Stimulated activated CD8-positive, alpha-beta memory T cell treated with anti-CD3 and anti-CD28 coated beads, Interleukin-12 subunit alpha, Interleukin-12 subunit beta, amount 100 ng/mL, for 24 hours (primary cell): Measurements from ENCODE around the gene RASSF9.

ENCODE experiments used
- DNase-seq: peaks from one replicate; pipeline ENCODE4 v3.0.0-alpha.2; 2020; ENCODE audit errors: extremely low read depth

Gene RASSF9

GRCh38 chr12:85821206-85821605, 15.0 kb downstream of the RASSF9 start:
- DNase-seq: no peak

GRCh38 chr12:85820101-85820500, 16.1 kb downstream of the RASSF9 start:
- no peak for DNase-seq

- DNase-seq: no peak
Observed at GRCh38 chr12:85814741-85815140, 21.5 kb downstream of the RASSF9 start.

DNA sequence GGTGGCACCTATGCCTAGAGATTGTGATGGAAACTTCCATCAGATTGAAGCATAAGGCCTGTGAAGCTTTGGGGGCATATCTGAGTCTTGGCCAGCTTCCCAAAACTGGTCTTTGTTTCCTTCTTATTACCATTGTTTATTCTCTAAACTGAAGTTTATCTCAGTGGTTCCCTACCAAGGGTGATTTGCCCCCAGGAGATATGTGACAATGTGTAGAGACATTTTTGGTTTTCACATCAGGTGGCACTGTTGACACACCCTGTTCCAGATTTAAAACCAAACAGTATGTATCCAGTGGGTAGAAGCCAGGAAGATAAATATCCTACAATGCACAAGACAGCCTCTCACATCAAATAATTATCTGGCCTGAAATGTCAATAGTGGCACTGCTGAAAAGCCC, 22.1 kb downstream of the RASSF9 start:
- no peak for DNase-seq

- no peak for DNase-seq
Observed at GRCh38 chr12:85809500-85809899, 26.7 kb downstream of the RASSF9 start.

DNA sequence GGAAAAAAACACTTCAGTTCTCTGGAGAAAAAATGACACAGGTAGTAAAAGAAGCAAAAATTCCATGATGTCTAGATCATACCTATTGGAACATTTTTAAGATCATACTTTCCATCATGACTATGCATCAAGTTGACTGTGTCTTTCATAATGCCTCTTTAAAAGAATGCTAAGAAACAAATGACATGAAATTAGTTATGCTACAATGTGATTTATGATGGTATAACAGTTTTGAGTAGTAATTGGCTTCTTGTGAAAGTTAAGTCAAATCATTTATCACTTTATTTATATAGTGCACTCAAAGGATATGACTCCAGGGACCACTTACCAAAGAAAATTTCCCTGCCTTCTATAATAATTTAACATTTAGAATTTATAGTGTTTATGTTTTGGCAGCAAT, 28.5 kb downstream of the RASSF9 start:
- no peak for DNase-seq

- no peak for DNase-seq
Observed at GRCh38 chr12:85805654-85806053, 30.6 kb downstream of the RASSF9 start.

GRCh38 chr12:85804663-85805062, 31.5 kb downstream of the RASSF9 start:
- no peak for DNase-seq

DNA sequence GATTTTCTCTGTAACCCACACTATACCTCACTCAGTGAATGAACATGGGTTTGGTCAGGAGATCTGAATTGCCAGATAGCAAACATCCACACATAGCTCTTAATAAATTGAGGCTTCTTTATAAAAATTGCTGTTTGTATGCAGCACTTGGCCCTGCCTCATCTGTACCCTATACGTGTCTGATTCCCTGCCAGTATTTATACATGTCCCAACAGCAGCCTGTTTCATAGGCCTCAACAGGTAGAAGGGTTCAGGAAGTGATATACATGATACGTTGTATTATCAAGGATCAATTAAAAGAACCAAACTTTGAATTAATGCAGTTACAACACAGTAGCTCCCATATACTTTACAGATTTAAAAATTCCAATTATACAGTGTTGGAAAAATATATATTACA, 32.3 kb downstream of the RASSF9 start:
- DNase-seq: no peak

- no peak for DNase-seq
Observed at GRCh38 chr12:85803231-85803630, 33.0 kb downstream of the RASSF9 start.

GRCh38 chr12:85798122-85798521, 38.1 kb downstream of the RASSF9 start:
- no peak for DNase-seq

- no peak for DNase-seq
Observed at GRCh38 chr12:85796001-85796400, 40.2 kb downstream of the RASSF9 start.

GRCh38 chr12:85794531-85794930, 41.7 kb downstream of the RASSF9 start:
- DNase-seq: no peak

- no peak for DNase-seq
Observed at GRCh38 chr12:85784096-85784720, 52.0 kb downstream of the RASSF9 start.

DNA sequence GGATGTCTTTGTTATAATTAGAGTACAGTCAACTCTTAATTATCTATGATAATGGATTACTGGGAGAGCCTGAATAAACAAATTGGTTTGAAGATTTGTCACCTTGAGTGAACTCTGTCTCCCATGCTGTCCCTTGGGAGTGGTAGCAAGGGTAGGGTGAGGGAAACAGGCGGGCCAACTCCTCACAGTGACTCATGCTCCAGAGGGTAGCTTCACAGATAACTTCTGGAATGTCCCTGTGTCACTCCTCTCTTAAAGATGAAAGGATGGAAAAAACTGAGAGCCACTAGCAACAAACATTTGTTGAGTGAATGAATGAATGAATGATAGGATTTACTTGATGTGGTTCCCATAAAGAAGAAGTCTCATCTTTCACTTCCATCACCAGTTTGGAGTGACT, 53.5 kb downstream of the RASSF9 start:
- no peak for DNase-seq

- DNase-seq: no peak
Observed at GRCh38 chr12:85781766-85782165, 54.4 kb downstream of the RASSF9 start.

- DNase-seq: no peak
Observed at GRCh38 chr12:85779768-85780167, 56.4 kb downstream of the RASSF9 start.

- DNase-seq: no peak
Observed at GRCh38 chr12:85775091-85775490, 61.1 kb downstream of the RASSF9 start.

DNA sequence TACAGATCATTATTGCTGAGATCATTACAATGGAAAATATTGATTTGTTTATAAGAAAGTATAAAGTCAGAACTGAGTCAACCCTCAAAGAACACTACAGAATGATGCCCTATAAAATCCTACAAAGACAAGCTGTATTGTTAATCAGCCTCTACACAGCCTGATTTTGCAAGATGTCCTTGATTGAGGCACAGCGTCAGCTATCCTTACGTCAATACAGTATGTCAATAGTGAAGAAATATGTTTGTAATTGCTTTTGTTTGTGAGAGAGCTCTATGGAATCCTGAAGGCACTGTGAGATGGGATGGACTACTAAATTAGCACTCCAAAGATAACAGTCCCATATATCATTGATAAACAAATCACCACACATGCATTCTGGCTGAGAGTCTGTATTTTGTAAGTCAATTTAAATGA, 70.7 kb downstream of the RASSF9 start:
- DNase-seq: no peak

DNA sequence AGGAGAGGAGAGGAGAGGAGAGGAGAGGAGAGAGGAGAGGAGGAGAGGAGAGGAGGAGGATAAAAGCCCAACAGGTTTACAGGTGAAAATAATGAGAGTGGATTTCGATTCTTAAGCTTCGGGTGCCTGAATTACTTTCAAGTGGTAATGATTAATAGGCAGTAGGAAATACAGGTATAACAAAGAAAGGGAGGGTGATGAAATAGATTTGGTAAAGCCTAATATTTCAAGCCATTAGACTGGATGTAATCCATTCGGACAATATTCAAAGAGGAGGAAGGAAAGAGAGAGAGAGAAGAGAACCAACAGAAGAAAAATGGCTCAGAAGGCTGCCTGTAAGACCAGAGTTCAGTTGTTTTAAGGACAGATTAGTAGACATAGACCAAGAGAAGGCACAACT, 76.6 kb downstream of the RASSF9 start:
- DNase-seq: no peak

DNA sequence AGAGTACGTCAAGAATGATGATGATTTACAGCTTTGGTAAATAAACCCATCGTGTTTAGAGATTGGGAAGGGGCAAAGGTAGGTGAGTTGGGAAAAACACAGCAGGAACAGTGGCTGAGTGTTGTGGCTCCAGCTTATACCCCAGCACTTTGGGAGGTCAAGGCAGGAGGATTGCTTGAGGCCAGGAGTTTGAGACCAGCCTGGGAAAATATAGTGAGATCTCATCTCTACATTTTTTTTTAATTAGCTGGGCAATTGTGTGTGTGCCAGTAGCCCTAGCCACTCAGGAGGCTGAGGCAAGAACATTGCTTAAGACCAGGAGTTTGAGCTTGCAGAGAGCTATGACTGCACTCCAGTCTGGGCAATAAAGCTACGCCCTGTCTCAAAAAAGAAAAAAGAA, 77.1 kb downstream of the RASSF9 start:
- no peak for DNase-seq

DNA sequence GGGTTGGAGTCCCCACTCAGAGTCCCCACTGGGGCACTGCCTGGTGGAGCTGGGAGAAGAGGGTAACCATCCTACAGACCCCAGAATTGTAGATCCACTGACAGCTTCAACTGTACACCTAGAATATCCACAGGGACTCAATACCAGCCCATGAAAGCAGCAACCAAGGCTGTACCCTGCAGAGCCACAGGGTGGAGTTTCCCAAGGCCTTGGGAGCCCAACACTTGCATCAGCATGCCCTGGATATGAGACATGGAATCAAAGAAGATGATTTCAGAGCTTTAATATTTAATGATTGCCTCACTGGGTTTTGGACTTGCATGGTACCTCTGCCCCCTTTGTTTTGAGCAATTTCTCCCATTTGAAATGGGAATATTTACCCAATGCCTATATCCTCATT, 80.4 kb downstream of the RASSF9 start:
- DNase-seq: no peak
